ENCODE data around the gene OR13C8.

The OR13C8 gene

DNA sequence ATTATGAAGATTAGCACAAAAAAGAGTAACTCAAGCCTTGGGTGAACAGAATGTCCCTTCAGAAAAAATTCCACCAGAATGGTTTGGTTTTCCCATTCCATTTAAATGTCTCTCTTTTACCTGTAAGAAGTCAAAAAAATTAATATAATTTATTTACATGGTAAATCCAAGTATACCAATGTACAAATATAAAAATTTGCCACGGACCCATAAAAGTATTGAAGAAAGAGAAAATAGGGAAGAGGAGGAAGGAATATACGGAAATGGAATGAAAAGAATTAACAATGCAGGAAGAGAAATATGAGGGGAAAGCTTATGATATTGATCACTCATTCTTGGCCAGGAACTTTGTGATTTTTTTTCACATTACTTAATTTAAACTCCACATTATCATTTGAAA is 49.1 kb downstream of the OR13C8 start, which contains the start of gene OR13C9:
Gene OR13C9, minus strand, starts transcription at position 101 of the 400 bp plus-strand sequence. Its CDS starts 0 bp downstream, at position 101.
- no peak for DNase-seq
